AG04449 (cell line): ENCODE data around the gene RASGRP2.

Experiments used
- CTCF ChIA-PET: fragments of 350-600 bp; formaldehyde crosslinking; extraction: SDS; loops from one replicate; lab custom pipeline; 2021; ENCODE audit warnings: antibody characterized with exemption; lab: Yijun Ruan, JAX
- POLR2A ChIA-PET: fragments of 400-600, 350-600 bp; formaldehyde crosslinking; extraction: SDS; loops from one replicate; lab custom pipeline; 2020; ENCODE audit warnings: antibody characterized with exemption, inconsistent platforms; lab: Yijun Ruan, JAX
- DNase-seq: peaks from one replicate; pipeline ENCODE4 v3.0.0-alpha.2; 2010; ENCODE audit warnings: low read depth, low spot score
- H3K4me3 ChIP-seq: 2 replicates; pipeline ENCODE4 v1.5.1; 2011; ENCODE audit warnings: low read depth, mild to moderate bottlenecking, control low read depth, low read length
- CTCF ChIP-seq: IDR thresholded peaks from one replicate; pipeline ENCODE4 v1.5.1; 2011; ENCODE audit warnings: mild to moderate bottlenecking, moderate library complexity, low read length, control low read depth, inconsistent platforms; ENCODE audit not compliant: insufficient read depth; ENCODE audit errors: missing control alignments

The RASGRP2 gene

GRCh38 chr11:64734811-64735724 is 8.9 kb downstream of the RASGRP2 start:
- no peak for TF ChIP-seq CTCF
- POLR2A ChIA-PET = no interaction called here
- H3K4me3 ChIP-seq = no peak overlapping the region
- DNase-seq = no peak
- CTCF ChIA-PET = interaction anchor here (0.7 to 2.6 kb wide), 9 partner anchors 9 to 83 kb away, joined by 3 to 12 read pairs (median 3); partner anchors contain the start of gene RASGRP2

GRCh38 chr11:64731601-64732000 is 12.3 kb downstream of the RASGRP2 start:
- no peak for TF ChIP-seq CTCF
- ChIA-PET CTCF (interaction anchor here (2.0 kb wide), 1 partner anchor 9 kb away, joined by 6 read pairs; no protein-coding TSS in a partner anchor), POLR2A (no interaction called here)
- no peak for DNase-seq
- no peak overlapping the region for H3K4me3 ChIP-seq

- ChIA-PET CTCF (interaction anchor here (0.7 to 2.0 kb wide), 3 partner anchors 11 to 13 kb away, joined by 3 to 6 read pairs (median 3); no protein-coding TSS in a partner anchor), POLR2A (no interaction called here)
- no peak overlapping the region for H3K4me3 ChIP-seq
- no peak for TF ChIP-seq CTCF
- DNase-seq = no peak
These were observed 14.0 kb downstream of the RASGRP2 start for GRCh38 chr11:64729851-64730382.

GRCh38 chr11:64728757-64729365 is 15.1 kb downstream of the RASGRP2 start:
- POLR2A ChIA-PET = no interaction called here
- no peak overlapping the region for H3K4me3 ChIP-seq
- CTCF ChIA-PET = interaction anchor here (1.0 kb wide), 1 partner anchor 40 kb away, joined by 3 read pairs; no protein-coding TSS in a partner anchor
- no peak for TF ChIP-seq CTCF
- no peak for DNase-seq

GRCh38 chr11:64726867-64727530 is 16.9 kb downstream of the RASGRP2 start:
- ChIA-PET CTCF (interaction anchor here (0.6 to 4.8 kb wide), 7 partner anchors 8 to 278 kb away, joined by 3 to 19 read pairs (median 5); no protein-coding TSS in a partner anchor), POLR2A (no interaction called here)
- TF ChIP-seq CTCF = no peak

More at GRCh38 chr11:64726867-64727530, 16.9 kb downstream of the RASGRP2 start:
- H3K4me3 ChIP-seq = no peak overlapping the region
- no peak for DNase-seq
